HCEC 1CT (cell line): ENCODE data around the gene KLHDC1.
"Not testable (repeated sequence)": the region's sequence is repeated elsewhere in the genome, so short reads cannot be mapped to it uniquely, and the experiment has no call there.

Source experiments
- DNase-seq: peaks from one replicate; pipeline ENCODE4 v3.0.0-alpha.2; 2017

KLHDC1 gene

DNA sequence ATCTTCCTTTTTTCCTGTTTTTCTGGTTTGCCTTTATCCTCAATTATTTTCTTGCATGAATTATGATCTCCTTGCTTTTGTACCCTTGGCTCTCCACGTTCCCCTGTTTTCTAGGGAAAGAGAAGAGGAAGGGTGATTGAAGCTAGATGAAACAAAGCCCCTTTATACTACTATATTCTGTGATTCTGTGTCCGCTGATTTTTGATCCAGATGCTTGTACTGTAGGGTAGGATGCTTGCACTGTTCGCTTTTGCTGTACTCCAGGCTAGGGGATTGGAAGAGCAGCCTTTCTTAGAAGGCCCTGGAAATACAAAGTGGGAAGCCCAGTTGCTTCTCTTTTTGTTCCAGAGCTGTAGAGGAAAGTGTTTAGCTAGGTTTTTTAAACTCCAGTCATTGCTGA is 40.0 kb downstream of the KLHDC1 start:
- no peak for DNase-seq

DNA sequence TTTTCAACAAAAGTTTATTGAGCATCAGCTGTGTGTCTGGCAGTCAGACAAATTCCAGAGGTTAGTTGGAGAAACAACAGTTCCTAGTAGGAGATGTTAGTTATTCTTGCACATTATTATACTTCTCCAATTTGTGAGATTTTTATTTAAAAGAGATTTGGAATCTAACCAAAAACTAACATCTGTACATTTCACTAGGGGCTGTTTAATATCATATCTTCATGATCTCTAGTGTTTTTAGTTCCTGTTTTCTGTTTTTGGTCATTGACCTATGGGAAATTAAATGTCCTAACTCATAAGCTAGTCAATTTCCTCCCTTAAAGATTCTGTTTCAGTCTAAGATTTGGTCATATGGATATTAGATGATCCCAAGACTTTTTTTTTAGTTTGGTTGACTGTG is 40.9 kb downstream of the KLHDC1 start:
- DNase-seq: no peak

DNA sequence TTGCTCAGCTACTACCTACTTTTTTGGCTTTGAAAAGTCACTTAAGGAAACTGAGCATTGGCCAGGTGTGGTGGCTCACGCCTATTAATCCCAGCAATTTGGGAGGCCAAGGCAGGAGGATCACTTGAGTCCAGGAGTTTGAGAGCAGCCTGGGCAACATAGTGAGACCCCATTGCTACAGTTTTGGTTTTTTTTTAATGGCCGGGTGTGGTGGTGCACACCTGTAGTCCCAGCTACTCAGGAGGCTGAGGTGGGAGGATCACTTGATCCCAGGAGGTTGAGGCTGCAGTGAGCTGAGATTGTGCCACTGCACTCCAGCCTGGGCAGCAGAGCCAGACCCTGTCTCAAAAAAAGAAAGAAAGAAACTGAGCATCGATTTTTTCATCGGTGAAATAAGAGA is 42.7 kb downstream of the KLHDC1 start:
- DNase-seq: not testable (repeated sequence)

DNA sequence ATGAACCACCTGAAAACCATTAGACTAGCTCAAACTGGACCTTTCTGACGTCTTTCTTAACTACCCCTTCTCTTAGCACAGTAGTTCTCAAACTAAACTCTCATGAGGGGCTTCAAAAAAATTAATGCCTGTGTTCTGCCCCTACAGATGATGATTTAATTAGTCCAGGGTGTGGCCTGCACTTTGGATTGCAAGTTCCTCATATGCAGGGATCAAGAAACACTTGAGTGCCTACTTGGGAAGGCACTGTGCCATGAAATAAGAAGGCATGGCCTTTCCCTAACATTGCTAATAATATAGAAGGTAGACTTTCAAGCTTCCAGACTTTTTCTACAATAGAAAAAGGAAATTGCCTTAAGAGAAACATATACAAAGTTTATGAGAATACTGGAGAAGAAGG is 52.3 kb downstream of the KLHDC1 start:
- DNase-seq: no peak

DNA sequence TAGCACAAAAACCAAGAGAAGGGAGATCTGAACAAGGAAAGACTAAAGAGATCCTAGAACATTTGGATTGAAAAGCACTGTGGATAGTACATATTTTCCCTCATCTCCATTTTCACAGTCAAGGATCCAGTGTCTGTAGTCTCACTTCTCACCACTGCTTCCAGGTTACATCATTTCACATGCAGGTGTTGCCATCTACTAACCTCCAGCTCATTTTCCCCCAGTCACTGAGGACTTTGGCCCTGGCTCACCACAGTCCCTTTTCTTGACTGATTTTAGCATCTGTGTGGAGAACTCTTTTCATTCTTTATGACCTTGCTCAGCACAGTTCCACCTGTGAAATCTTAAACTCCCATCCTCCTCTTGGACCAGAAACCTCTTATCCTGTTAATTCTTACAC is 53.6 kb downstream of the KLHDC1 start:
- not testable (repeated sequence) for DNase-seq

DNA sequence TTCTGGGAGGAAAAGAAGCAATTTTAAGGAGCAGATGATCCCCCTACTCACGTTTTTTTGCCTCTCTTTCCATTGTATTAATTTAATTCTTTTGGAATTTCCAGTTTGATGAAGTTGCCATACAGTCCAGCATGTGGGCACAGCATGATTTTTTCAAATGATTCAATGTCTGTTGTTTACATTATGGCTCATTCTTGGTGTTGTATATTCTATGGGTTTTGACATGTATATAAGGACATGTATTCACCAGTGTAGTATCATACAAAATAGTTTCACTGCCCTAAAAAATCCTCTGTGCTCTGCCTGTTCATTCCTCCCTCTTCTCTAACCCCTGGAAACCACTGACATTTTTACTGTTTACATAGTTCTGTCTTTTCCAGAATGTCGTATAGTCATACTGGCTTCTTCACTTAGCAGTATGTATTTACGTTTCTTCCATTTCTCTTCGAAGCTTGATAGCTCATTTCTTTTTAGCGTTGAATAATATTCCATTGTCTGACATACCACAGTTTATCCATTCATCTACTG is 61.7 kb downstream of the KLHDC1 start:
- no peak for DNase-seq

DNA sequence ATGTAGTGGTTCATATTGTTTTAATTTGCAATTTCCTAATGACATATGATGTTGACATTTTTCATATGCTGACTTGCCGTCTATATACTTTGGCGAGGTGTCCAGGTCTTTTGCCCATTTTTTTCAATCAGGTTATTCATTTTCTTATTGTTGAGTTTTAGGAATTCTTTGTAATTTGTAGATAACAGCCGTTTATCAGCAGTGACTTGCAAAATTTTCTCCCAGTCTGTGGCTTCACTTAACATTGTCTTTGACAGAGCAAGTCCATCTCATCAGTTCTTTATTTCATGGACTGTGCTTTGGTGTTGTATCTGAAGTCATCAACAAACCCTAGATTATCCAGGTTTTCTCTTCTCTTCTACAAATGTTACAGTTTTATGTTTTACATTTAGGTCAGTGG is 62.5 kb downstream of the KLHDC1 start:
- DNase-seq: no peak

DNA sequence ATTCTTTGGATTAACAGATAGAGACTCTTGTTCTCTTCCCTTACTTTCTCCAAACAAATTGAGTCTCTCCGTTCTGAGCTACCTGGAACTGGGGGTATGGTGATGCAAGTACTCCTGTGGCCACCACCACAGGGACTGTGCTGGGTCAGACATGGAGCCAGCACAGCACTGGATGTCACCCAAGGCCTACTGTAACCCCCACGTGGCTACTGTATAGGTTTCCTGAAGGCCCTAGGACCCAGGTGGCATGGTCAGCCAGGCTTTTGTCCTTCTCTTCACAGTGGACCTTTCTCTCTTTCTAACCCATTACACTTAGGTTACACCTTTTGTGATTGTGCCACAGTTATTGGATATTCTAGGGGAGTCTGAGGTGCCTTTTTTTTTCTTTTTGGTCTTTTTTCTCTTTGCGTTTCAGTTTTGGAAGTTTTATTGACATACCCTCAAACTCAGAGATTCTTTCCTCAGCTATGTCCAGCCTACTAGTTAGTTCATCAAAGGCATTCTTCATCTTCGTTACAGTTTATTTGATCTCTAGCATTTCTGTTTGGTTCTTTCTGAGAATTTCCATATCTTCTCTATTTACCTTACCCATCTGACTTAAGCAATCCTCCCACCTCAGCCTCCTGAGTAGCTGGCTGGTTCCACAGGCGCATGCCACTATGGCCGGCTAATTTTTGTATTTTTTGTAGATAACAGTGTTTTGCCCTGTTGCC is 69.1 kb downstream of the KLHDC1 start:
- DNase-seq: no peak

DNA sequence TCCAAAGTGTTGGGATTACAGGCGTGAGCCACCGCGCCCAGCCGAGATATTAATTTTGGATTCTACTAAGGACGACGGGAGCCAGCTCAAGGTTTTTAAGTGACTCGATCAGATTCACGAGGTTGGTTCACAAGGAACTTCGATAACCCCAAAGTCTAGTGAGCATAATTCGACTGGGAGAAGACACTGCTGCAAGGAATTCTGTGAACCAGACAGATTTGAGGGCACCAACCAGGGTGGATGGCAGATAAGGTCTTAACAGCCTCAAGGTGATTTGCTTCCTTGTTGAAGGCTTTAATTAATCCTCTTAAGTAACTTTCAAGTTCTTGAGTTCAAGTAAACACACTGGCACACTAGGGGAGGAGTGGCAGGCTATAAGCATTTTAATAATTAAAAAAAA is 73.9 kb downstream of the KLHDC1 start:
- DNase-seq: no peak

DNA sequence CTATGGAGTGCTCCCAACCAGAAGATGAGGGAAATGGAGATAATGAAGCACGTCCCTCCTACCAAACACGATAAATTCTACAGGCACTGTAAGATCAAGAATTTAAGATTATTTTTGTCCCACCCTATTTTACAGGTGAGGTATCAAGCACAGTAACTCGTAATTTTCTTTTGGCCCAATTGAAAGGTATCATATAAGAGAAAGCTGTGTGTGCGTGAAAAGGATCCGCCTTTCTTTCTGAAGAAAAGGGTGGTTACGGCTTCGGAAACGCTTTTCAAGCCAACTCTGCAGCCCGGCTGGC is 74.3 kb downstream of the KLHDC1 start:
- DNase-seq: no peak

DNA sequence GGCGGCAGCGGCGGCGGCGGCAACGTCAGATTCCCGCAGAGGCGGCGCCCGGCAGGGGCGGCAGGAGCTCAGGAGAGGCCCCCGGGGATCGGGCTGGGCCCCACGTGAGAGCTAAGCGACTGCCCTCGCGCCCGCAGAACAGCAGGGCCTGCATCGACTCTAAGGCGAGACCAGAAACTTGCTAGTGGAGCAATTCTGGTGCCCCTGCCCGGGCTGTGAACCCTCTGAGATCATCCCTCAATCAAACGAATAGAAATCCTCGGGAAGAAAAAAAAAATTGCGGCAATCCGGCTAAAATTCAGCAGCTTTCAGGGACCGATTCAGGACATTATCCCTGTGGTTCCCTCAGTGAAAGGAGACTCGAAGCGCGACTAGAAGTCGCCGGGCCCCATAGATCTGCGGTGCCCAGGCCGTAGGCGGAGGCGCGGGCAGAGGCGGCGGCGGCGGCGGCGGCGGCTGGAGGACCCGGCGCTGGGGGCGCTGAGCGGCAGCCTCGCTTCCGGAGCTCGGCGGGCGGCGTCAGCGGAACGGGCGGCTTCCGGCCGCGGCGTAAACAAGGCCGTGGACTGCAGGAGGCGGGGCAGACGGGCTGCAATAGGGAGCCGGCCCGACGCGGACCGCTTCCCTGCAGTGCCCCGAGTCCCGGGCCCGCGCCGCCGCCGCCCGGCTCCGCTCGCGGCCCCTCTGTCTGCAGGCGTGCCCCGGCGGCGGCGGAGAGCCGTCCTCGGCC is 74.8 kb downstream of the KLHDC1 start, which contains the start of gene KLHDC2:
Gene KLHDC2, plus strand, starts transcription at position 583 of the 730 bp plus-strand sequence. CDS start 316 bp downstream, outside the sequence.
- DNase-seq: peak; percentile 91

DNA sequence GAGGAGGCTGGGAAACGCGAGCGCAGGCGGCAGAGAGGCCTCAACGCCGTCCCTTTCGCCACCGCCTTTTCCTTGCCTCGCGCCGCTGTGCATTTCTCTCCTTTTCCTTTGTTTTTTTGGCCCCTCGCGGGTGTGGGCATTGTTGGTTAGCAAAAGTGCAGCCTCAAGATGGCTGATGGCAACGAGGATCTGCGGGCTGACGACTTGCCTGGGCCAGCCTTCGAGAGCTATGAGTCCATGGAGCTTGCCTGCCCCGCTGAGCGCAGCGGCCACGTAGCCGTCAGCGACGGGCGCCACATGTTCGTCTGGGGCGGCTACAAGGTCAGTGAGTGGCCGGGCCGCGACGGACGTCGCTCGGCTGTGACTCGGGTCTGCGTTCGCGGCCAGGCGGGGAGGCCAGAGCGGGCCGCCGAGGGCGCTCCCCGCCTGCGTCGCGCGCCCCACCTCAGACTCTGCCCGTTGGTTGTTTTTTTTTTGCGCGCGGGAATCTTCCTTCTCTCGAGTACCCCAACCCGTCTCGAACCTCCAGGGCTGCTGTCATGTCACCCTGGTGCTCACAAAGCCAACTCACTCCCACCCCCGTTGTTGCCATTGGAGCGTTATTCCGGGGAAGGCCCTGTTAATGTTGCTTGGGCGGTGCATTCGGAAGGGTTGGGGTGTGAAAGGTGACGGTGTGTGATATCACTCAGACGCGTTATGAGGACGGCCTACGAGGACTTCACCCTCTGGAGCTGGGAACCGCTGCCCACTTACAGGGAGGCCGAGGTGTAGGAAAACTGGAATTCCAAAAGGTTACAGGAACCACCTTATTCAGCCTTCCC is 75.6 kb downstream of the KLHDC1 start:
- DNase-seq: peak; percentile 62

DNA sequence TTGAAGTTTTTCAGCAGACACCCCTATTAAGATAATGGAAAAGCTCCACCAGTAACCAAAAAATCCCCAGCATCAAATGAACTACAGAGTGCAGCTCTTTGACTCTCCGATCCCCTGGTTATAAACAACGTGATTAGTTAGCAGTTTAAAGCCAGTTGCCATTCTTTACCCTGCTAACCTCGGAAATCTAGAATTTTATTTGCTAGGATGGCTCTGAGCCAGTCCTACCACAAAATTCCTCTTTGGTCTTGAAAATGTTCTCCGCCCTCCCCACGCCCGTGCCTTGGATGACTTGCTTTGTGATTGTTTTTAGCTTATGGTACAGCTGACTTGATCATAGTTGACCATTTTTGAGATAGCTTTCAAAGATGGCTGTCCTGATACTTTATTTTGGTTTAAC is 76.3 kb downstream of the KLHDC1 start:
- peak; percentile 33 for DNase-seq

DNA sequence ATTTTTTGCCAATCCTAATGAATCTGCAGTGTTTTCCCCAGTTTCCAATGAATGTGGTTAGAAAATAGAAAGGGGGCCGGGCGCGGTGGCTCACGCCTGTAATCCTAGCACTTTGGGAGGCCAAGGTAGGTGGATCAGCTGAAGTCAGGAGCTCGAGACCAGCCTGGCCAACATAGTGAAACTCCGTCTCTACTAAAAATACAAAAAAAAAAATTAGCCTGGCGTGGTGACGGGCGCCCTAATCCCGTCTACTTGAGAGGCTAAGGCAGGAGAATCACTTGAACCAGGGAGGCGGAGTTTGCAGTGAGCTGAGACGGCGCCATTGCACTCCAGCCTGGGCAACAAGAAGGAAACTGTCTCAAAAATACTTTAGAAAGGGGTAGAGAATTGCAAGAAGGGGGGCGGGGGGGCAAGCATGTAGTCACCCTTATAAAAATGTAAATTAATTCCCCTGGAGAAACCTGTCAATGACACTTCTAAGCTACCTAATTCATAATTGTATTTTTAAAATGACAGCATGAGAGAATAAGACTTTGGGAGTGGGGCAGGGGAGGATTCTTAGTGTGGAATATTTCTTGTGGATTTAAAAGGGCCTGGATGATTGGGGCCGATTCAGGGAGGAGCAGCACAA is 76.8 kb downstream of the KLHDC1 start:
- no peak for DNase-seq

DNA sequence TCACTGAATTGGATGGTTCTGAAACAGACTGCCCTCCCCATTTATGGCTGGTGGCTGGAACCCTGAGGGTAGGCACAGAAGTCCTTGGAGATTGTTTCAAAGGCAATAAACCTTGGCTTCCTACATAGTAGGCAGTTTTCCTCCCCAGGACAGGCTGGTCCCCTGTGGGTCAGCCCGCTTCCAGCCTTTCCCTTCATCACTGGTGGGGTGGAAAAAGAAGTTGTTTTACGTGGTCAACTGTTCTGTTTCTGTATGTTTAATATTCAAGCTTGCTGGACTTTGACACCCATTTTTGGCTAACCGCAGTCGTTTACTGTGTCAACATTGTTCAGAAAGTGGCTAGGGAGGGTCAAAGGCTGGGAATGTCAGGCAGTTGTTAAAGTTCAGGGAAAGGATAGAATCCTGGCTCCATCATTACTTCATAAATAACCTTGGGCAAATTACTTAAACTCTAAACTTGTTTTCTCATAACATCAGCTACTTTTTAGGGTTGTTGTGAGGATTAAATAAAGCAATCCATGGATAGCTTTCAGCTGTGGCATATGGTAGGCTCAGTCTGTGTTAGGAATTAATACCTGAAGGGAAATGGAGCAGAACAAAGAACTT is 77.4 kb downstream of the KLHDC1 start:
- peak; percentile 34 for DNase-seq

DNA sequence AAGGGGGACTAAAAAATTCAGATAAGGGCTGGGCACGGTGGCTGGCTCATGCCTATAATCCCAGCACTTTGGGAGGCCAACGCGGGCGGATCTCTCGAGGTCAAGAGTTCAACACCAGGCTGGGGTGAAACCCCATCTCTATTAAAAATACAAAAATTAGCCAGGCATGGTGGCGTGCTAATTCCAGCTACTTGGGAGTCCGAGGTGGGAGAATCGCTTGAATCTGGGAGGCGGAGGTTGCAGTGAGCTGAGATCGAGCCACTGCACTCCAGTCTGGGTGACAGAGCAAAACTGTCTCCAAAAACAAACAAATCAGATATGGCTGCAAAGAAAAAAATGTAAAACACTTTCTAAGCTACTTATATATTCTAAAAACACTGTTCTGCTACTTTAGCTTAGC is 78.8 kb downstream of the KLHDC1 start:
- not testable (repeated sequence) for DNase-seq

DNA sequence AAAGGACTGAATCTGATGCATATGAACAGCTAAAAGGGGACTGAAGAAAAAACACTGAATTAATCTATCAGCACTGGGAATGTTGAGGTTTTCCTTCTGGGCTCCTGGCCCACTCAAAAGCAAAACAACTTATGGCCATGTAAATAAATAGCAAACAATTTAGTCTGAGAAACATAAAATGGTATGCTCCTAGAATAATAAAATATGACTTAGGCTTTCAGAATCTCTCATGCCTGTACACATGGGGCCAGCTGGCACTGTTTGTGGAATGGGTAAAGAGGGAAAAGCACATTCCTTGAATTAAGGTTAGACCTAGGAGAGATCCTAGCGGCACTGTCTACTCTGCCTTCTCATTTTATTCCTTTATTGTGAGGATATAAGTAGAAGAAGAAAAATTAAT is 81.2 kb downstream of the KLHDC1 start:
- no peak for DNase-seq

DNA sequence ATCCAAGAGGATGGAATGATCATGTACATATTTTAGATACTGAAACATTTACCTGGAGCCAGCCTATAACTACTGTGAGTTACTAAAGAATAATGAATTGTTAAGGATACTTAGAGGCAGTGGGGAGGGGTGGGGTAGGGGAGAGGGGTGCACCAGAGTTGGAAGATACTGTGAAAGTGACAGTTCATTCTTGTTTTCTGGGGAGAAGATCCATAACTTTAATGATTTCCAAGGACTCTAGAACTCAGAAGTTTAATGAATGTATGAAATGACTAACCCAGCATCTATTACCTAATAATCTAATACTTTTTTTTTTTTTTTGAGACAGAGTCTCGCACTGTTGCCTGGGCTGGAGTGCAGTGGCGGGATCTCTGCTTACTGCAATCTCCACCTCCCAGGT is 85.5 kb downstream of the KLHDC1 start:
- no peak for DNase-seq

DNA sequence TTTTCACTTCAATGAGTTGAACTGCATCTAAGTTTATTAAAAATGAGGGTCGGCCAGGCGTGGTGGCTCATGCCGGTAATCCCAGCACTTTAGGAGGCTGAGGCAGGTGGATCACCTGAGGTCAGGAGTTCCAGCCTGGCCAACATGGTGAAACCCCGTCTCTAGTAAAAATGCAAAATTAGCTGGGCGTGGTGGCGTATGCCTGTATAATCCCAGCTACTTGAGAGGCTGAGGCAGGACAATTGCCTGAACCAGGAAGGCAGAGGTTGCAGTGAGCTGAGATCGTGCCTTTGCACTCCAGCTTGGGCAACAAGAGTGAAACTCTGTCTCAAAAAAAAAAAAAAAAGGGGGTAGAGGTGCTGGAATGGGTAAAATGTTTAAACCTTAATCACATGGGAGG is 88.1 kb downstream of the KLHDC1 start:
- not testable (repeated sequence) for DNase-seq

DNA sequence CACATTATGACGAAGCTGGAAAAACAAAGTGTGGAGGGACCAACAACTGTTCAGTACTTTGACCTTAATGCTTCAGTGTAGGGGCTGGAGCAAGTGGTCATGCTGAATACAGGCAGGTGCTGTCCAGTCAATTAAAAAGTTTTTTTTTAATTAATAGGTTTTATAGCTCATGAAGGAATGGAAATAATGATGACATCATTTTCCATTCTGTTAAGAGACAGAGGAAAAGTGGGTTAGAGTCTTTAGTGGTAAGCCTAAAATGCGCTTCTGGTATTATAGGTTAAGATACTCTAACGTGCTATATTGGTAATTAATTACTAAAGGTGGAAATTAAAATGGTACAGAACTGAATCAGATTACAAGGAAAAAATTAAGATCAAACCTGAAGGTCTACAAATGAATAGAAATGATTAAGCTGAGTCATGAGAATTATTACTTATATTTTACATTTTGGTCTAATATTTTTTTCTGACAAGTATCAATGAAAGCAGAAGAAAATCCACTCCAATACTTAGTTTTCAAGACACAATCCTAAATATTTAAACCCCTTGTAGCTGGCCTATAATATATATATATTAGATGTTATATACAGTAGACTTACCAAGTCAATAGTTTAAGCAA is 90.6 kb downstream of the KLHDC1 start:
- no peak for DNase-seq

DNA sequence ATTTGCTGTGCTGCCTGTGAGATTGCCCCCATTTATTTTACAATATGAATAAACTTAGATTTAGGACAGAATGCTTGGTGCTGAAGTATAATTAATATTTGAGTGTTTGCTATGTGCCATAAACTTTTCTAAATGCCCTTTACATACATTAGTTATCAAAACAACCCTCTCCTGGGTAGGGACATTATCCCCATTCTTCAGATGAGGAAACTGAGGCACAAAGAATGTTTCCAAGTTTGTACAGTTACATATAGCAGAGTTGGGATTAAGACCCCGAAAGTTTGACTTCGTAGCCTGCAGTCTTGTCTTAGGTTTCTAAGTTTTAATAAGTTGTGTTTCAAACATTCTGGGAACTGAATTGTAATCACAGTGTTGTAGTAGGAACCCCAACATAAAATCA is 93.4 kb downstream of the KLHDC1 start:
- no peak for DNase-seq

DNA sequence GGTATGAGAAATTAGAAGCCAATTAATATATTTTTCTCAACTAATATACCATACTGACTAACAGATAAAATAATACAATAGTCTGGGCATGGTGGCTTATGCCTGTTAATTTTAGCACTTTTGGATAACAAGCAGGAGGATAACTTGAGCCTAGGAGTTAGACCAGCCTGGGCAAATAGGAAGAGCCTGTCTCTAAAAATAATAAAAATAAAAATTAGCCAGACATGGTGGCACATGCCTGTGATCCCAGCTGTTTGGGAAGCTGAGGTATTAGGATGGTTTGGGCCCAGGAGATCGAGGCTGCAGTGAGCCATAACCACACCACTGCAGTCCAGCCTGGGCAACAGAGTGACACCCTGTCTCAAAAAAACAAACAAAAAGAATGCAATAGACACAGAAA is 99.7 kb downstream of the KLHDC1 start:
- no peak for DNase-seq
